Subcutaneous abdominal adipose tissue (tissue), 5 donors: ENCODE data around the gene SORD.
A peak's percentile ranks its signal among the peaks of the same experiment; 100 is the strongest.
"Not testable (repeated sequence)": the region's sequence is repeated elsewhere in the genome, so short reads cannot be mapped to it uniquely, and the experiment has no call there.

ENCODE experiments used
- H3K27ac ChIP-seq: one replicate; pipeline ENCODE4 v1.7.0; 2013; ENCODE audit warnings: low read depth, mild to moderate bottlenecking, inconsistent platforms, low read length, moderate library complexity
- H3K27me3 ChIP-seq, 5 donors: one replicate each; pipeline ENCODE4 v1.7.0; 2013; ENCODE audit warnings: low read length in 5 of 5, inconsistent platforms in 1 of 5; ENCODE audit not compliant: control insufficient read depth in 5 of 5, insufficient read depth in 4 of 5
- H3K36me3 ChIP-seq, 5 donors: one replicate each; pipeline ENCODE4 v1.7.0; 2013; ENCODE audit warnings: low read length in 5 of 5; ENCODE audit not compliant: control insufficient read depth in 5 of 5, insufficient read depth in 5 of 5
- H3K4me1 ChIP-seq, 5 donors: one replicate each; pipeline ENCODE4 v1.7.0; 2013; ENCODE audit warnings: low read length in 5 of 5, mild to moderate bottlenecking in 3 of 5, moderate library complexity in 1 of 5; ENCODE audit not compliant: control insufficient read depth in 5 of 5, insufficient read depth in 5 of 5
- H3K4me3 ChIP-seq, 5 donors: one replicate each; pipeline ENCODE4 v1.7.0; 2013; ENCODE audit warnings: low read length in 5 of 5, low read depth in 1 of 5
- H3K9ac ChIP-seq, 5 donors: one replicate each; pipeline ENCODE4 v1.7.0; 2013; ENCODE audit warnings: low read length in 5 of 5, mild to moderate bottlenecking in 4 of 5, moderate library complexity in 3 of 5
- H3K9me3 ChIP-seq, 5 donors: one replicate each; pipeline ENCODE4 v1.7.0; 2013; ENCODE audit warnings: low read length in 5 of 5; ENCODE audit not compliant: control insufficient read depth in 5 of 5
- donor health status: healthy.
- donor health status: healthy.
- donor health status: healthy.
- donor health status: healthy.
- donor health status: healthy.

SORD gene

GRCh38 chr15:45036812-45037781 is 14.1 kb downstream of the SORD start:
- H3K4me1 ChIP-seq, result peaks cover 0 to 10% (median 0%) of the 10 kb centered on the region in 5 donors
- H3K4me3 ChIP-seq, H3K9ac ChIP-seq, H3K27me3 ChIP-seq, H3K27ac ChIP-seq, H3K36me3 ChIP-seq, H3K9me3 ChIP-seq: not testable (repeated sequence)

- Histone ChIP-seq H3K27me3 (no peaks in the 10 kb centered on the region), H3K9ac (no peak overlapping the region), H3K9me3 (no peaks in the 10 kb centered on the region), H3K36me3 (no peaks in the 10 kb centered on the region), H3K4me1 (peaks cover 0 to 10% (median 0%) of the 10 kb centered on the region in 5 donors), H3K27ac (no peak overlapping the region), H3K4me3 (no peak overlapping the region)
These were observed 14.9 kb downstream of the SORD start for GRCh38 chr15:45037936-45038335.

GRCh38 chr15:45040396-45040795 is 17.4 kb downstream of the SORD start:
- not testable (repeated sequence) for H3K9ac ChIP-seq, H3K4me3 ChIP-seq, H3K27me3 ChIP-seq, H3K9me3 ChIP-seq, H3K27ac ChIP-seq, H3K36me3 ChIP-seq
- peaks cover 0 to 10% (median 0%) of the 10 kb centered on the region in 5 donors for H3K4me1 ChIP-seq

GRCh38 chr15:45041538-45041937 is 18.5 kb downstream of the SORD start:
- not testable (repeated sequence) for H3K36me3 ChIP-seq, H3K4me3 ChIP-seq

GRCh38 chr15:45042859-45043258 is 19.9 kb downstream of the SORD start:
- H3K9ac ChIP-seq, H3K36me3 ChIP-seq, H3K27ac ChIP-seq, H3K4me1 ChIP-seq, H3K9me3 ChIP-seq, H3K4me3 ChIP-seq, H3K27me3 ChIP-seq: not testable (repeated sequence)

More at GRCh38 chr15:45041538-45041937, 18.5 kb downstream of the SORD start:
- H3K9ac ChIP-seq, H3K27me3 ChIP-seq, H3K9me3 ChIP-seq, H3K27ac ChIP-seq: not testable (repeated sequence)
- peaks cover 0 to 10% (median 0%) of the 10 kb centered on the region in 5 donors for H3K4me1 ChIP-seq

- not testable (repeated sequence) for H3K9me3 ChIP-seq, H3K36me3 ChIP-seq, H3K27me3 ChIP-seq, H3K4me1 ChIP-seq, H3K9ac ChIP-seq, H3K27ac ChIP-seq, H3K4me3 ChIP-seq
These were observed 21.3 kb downstream of the SORD start for GRCh38 chr15:45044270-45044669.

- not testable (repeated sequence) for H3K27ac ChIP-seq
These were observed 25.4 kb downstream of the SORD start for GRCh38 chr15:45048449-45048793.

GRCh38 chr15:45048794-45049631 is 26.0 kb downstream of the SORD start:
- H3K9ac ChIP-seq, result no peak overlapping the region
- peaks cover 0 to 4% (median 0%) of the 10 kb centered on the region in 5 donors for H3K9me3 ChIP-seq
- peak overlapping the region in 1 of 5 donors; percentile 7 for H3K4me3 ChIP-seq
- H3K4me1 ChIP-seq, result no peaks in the 10 kb centered on the region
- peaks cover 0 to 4% (median 0%) of the 10 kb centered on the region in 5 donors for H3K36me3 ChIP-seq
- H3K27me3 ChIP-seq, result no peaks in the 10 kb centered on the region
- no peak overlapping the region for H3K27ac ChIP-seq

More at GRCh38 chr15:45048449-45048793, 25.4 kb downstream of the SORD start:
- not testable (repeated sequence) for H3K36me3 ChIP-seq, H3K9ac ChIP-seq, H3K4me1 ChIP-seq, H3K9me3 ChIP-seq, H3K27me3 ChIP-seq
- peak overlapping the region in 1 of 5 donors; percentile 7 for H3K4me3 ChIP-seq

- Histone ChIP-seq H3K27me3 (no peaks in the 10 kb centered on the region), H3K4me3 (no peak overlapping the region), H3K9ac (no peak overlapping the region), H3K36me3 (peaks cover 0 to 4% (median 0%) of the 10 kb centered on the region in 5 donors), H3K9me3 (peaks cover 0 to 4% (median 0%) of the 10 kb centered on the region in 5 donors), H3K27ac (no peak overlapping the region), H3K4me1 (no peaks in the 10 kb centered on the region)
These were observed 27.6 kb downstream of the SORD start for GRCh38 chr15:45050587-45050986.

- not testable (repeated sequence) for H3K9me3 ChIP-seq, H3K4me3 ChIP-seq, H3K27ac ChIP-seq, H3K4me1 ChIP-seq, H3K27me3 ChIP-seq, H3K9ac ChIP-seq, H3K36me3 ChIP-seq
These were observed 29.7 kb downstream of the SORD start for GRCh38 chr15:45052676-45053075.
